GM19025 (cell line): ENCODE results near the gene TMEM208.
A peak's percentile ranks its signal among the peaks of the same experiment; 100 is the strongest.

Source experiments
- ATAC-seq: cut with Tn5 transposase; IDR thresholded peaks from one replicate; pipeline ENCODE4 v1.9.1; 2021; ENCODE audit warnings: mild to moderate bottlenecking, low read depth, moderate library complexity; ENCODE audit not compliant: unreplicated experiment

Gene TMEM208

GRCh38 chr16:67234180-67234597 is 7.3 kb downstream of the TMEM208 start:
- ATAC-seq: no peak

DNA sequence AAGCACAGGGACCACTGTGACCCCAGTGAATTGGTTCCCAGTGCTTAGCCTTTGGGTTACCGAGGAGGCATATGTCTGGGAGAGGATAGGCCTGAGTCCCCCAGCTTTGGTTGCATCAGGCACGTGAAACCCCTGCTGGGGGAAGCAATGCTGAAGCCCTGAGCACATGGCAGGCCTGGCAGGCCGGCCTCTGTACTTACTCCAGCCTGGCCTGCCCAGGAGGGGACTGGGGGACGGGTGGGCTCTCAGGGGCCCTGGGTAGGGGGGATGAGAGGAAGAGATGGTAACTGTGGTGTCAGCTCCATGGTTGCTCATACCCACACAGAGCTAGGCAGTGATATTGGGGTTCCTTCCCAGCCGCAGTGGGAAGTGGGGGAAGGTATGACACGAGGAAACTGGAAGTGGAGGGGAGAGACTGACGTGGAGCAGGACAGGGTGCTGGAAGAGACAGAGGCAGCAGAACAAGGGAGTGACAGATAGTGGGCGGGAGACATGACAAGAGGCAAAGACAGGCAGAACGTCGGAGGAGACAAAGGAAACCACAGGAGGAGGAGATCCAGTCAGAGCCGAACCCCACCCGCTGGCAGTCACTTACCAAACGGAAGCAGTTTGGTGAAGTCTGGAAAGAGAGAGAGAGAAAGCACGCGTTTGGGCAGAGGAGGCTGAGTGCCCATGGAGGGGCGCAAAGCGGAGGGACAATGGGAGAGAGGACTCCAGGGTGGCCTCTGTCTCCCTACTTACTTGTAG is 9.1 kb downstream of the TMEM208 start:
- no peak for ATAC-seq

GRCh38 chr16:67236563-67237395 is 9.8 kb downstream of the TMEM208 start:
- no peak for ATAC-seq

- ATAC-seq: no peak
These were observed 10.7 kb downstream of the TMEM208 start for GRCh38 chr16:67237396-67238277.

GRCh38 chr16:67238278-67238575 is 11.3 kb downstream of the TMEM208 start:
- ATAC-seq: no peak

- no peak for ATAC-seq
These were observed 12.0 kb downstream of the TMEM208 start for GRCh38 chr16:67238806-67239470.

- ATAC-seq: no peak
These were observed 13.6 kb downstream of the TMEM208 start for GRCh38 chr16:67240506-67240905.

DNA sequence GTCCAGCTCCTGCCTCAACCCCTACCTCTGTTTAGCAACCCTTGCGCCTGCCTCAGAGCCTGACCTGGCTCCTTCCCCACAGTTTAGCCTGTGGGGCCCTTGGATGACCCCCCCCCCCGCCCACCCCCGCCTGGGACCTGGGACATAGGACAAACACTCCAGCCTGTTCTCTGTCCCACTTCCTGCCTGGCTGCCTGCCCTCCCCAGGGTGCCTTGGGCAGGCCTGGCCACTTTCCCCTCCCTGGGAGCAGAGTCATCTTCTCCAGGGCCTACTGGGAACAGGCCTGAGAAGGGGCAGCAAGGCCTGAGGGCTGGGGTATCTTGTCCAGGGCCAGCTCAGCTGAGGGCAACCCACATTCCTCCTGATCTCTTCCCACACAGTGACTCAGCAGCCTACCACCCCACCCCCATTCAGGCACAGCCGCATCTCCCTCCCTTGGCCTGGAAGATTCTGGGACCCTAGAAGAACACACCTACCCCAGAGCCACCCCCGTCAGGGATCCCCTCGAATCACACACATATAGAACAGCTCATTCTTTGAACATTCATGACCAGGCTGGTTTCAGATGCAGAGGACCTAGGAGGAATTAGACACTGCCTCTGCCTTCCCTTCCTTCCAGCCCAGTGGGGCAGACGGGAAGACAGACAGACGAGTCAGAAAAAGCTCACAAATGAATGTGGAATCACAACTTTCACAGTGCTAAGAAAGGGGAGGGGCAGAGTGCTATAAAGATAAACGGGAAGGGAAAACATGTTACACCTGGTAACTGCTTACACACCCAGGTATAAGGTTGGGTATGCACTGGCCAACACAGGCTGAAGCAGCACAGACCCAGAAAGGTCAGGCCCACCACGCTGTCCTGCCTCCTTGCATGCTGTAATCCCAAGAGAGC is 14.3 kb downstream of the TMEM208 start:
- no peak for ATAC-seq

- ATAC-seq: no peak
These were observed 15.3 kb downstream of the TMEM208 start for GRCh38 chr16:67242138-67242730.

DNA sequence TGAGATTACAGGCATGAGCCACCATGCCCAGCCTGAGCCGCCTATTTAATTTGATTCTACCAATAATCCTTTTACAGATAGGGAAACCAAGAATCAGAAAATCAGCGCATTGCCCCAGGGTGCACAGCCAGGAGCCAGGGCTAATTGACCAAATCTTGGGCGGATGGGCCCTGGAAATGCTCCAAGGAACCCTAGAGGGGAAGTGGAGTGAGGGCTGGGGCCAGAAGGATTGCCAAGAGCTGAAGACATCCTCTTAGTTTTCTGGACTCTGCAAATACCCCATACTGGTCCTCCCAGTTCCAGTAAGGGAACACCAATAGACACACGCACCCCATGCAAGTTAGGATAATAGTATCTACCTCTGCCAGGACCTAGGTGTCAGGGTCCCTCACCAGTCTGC is 16.6 kb downstream of the TMEM208 start:
- no peak for ATAC-seq

GRCh38 chr16:67244387-67245185 is 17.7 kb downstream of the TMEM208 start:
- ATAC-seq: peak; percentile 43

- ATAC-seq: no peak
These were observed 18.3 kb downstream of the TMEM208 start for GRCh38 chr16:67245186-67245585.

GRCh38 chr16:67245674-67246080 is 18.7 kb downstream of the TMEM208 start:
- no peak for ATAC-seq

GRCh38 chr16:67246081-67246755 is 19.3 kb downstream of the TMEM208 start:
- no peak for ATAC-seq

DNA sequence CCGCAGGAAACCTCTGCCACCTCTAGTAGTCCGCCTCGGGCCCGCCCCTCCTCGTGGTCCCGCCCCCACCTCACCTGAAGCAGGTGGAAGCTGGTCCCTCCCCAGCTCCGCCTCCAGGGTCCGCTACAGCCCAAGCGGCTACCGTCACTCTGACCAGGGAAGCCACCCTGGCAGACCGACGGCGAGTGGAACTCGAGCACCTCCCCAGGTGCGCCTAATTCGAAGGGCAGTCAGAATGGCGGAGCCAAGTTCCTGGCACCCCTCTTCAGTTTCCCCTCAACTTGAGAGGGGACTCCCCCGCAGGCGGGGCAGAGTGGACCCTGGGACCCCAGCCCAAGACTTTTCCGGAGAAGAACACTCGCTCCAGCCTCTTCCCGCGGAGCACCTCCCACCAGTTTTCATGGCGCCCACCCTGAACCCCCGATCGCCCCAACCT is 19.8 kb downstream of the TMEM208 start:
- no peak for ATAC-seq

GRCh38 chr16:67247192-67248072 is 20.5 kb downstream of the TMEM208 start, which contains the start of gene FHOD1:
TSS of gene FHOD1 (minus strand) at chr16:67247481. CDS start at chr16:67247410, 71 bp downstream.
- peak; percentile 41 for ATAC-seq

GRCh38 chr16:67248073-67248400 is 21.1 kb downstream of the TMEM208 start:
- ATAC-seq: no peak
